Smooth muscle cell (in vitro differentiated cells): ENCODE results near the gene CRABP1. TPM values are rescaled to one million over a fixed set of nuclear protein-coding genes. Genes with fewer than 3 reads are reported as not detected.

Experiments
- DNase-seq: peaks from one replicate; lab custom pipeline; 2025; ENCODE audit not compliant: unreplicated experiment; lab: John Stamatoyannopoulos, UW
- H2AFZ ChIP-seq: fragments of 200-600 bp; sonication (generic); 2 replicates; pipeline ENCODE4 v1.6.0; 2016; ENCODE audit warnings: antibody characterized with exemption, low read depth, mild to moderate bottlenecking
- H3F3A ChIP-seq: fragments of 200-600 bp; sonication (generic); 2 replicates; pipeline ENCODE4 v1.6.0; 2017; ENCODE audit warnings: antibody characterized with exemption, low read depth
- H3K27ac ChIP-seq: fragments of 200-600 bp; sonication (generic); 2 replicates; pipeline ENCODE4 v1.5.1; 2016; ENCODE audit warnings: low read depth, mild to moderate bottlenecking
- H3K27me3 ChIP-seq: fragments of 200-600 bp; sonication (generic); 2 replicates; pipeline ENCODE4 v1.6.1; 2016; ENCODE audit warnings: low read depth, mild to moderate bottlenecking
- H3K36me3 ChIP-seq: fragments of 200-600 bp; sonication (generic); 2 replicates; pipeline ENCODE4 v1.5.1; 2016; ENCODE audit warnings: low read depth
- H3K4me1 ChIP-seq: fragments of 200-600 bp; sonication (generic); 2 replicates; pipeline ENCODE4 v1.5.1; 2016; ENCODE audit warnings: low read depth
- H3K4me2 ChIP-seq: fragments of 200-600 bp; sonication (generic); 2 replicates; pipeline ENCODE4 v1.6.0; 2016; ENCODE audit warnings: mild to moderate bottlenecking
- H3K4me3 ChIP-seq: fragments of 200-600 bp; sonication (generic); 2 replicates; pipeline ENCODE4 v1.5.1; 2016; ENCODE audit warnings: mild to moderate bottlenecking
- H3K79me2 ChIP-seq: fragments of 200-600 bp; sonication (generic); 2 replicates; pipeline ENCODE4 v1.6.0; 2016; ENCODE audit warnings: low read depth, mild to moderate bottlenecking
- H3K9ac ChIP-seq: fragments of 200-600 bp; sonication (generic); 2 replicates; pipeline ENCODE4 v1.6.0; 2016; ENCODE audit warnings: low read depth
- H3K9me3 ChIP-seq: fragments of 200-600 bp; sonication (generic); replicated peaks from 2 replicates; pipeline ENCODE4 v1.5.1; 2016; ENCODE audit warnings: low read depth
- H4K20me1 ChIP-seq: fragments of 200-600 bp; sonication (generic); 2 replicates; pipeline ENCODE4 v1.6.0; 2016; ENCODE audit warnings: low read depth
- CTCF ChIP-seq: fragments of 200-600 bp; sonication (generic); IDR thresholded peaks from 2 replicates; pipeline ENCODE4 v1.5.1; 2017; ENCODE audit warnings: borderline replicate concordance, mild to moderate bottlenecking, antibody characterized with exemption; ENCODE audit not compliant: insufficient read depth, poor library complexity, severe bottlenecking
- WGBS: methylation state at CpG from one replicate; pipeline ENCODE4 v1.1.7; 2016; ENCODE audit warnings: low lambda C conversion rate; 5-methylcytosine and 5-hydroxymethylcytosine counted together
- polyA plus RNA-seq: library from polyadenylated mRNA; unstranded; fragments of >200 nt; fragmentation: Nextera tagmentation; extraction: Ambion mirVana; gene quantifications from 2 replicates; pipeline ENCODE4 v1.2.1, GENCODE V29; 2016
- total RNA-seq: library from RNA; depleted of rRNA; stranded (reverse); fragments of >200 nt; gene quantifications from 2 replicates; pipeline ENCODE4 v1.2.3, GENCODE V29; 2014

The CRABP1 gene
- total and polyA plus RNA-seq, 2 experiments from 2014 or later = 8.8 to 12.9 TPM

- Histone ChIP-seq H3K27ac (no peak overlapping the region), H3K27me3 (no peaks in the 10 kb centered on the region), H3F3A (no peaks in the 10 kb centered on the region), H3K9me3 (no peaks in the 10 kb centered on the region), H3K4me1 (peaks cover 24% of the 10 kb centered on the region), H3K9ac (no peak overlapping the region), H3K4me2 (no peak overlapping the region), H3K79me2 (no peaks in the 10 kb centered on the region), H3K4me3 (no peak overlapping the region), H2AFZ (no peak overlapping the region), H4K20me1 (no peaks in the 10 kb centered on the region), H3K36me3 (no peaks in the 10 kb centered on the region)
- WGBS = 88% methylated on average over 5 of the region's 5 CpGs
- no peak for TF ChIP-seq CTCF
- no peak for DNase-seq
These were observed 27.2 kb upstream of the CRABP1 start for GRCh38 chr15:78312957-78313356.

- Histone ChIP-seq H3K36me3 (no peaks in the 10 kb centered on the region), H2AFZ (no peak overlapping the region), H3K9ac (no peak overlapping the region), H3K27ac (no peak overlapping the region), H3K4me1 (peaks cover 24% of the 10 kb centered on the region), H3K4me3 (no peak overlapping the region), H3K9me3 (no peaks in the 10 kb centered on the region), H3K4me2 (no peak overlapping the region), H4K20me1 (no peaks in the 10 kb centered on the region), H3F3A (no peaks in the 10 kb centered on the region), H3K27me3 (no peaks in the 10 kb centered on the region), H3K79me2 (no peaks in the 10 kb centered on the region)
- DNase-seq = no peak
- TF ChIP-seq CTCF = no peak
- 76% methylated on average over 8 of the region's 8 CpGs for WGBS
These were observed 26.8 kb upstream of the CRABP1 start for GRCh38 chr15:78313383-78313782.

- H3K36me3 ChIP-seq = no peaks in the 10 kb centered on the region
- H3K9me3 ChIP-seq = no peaks in the 10 kb centered on the region
- DNase-seq = no peak
- H3K4me1 ChIP-seq = peaks cover 24% of the 10 kb centered on the region
- 74% methylated on average over 7 of the region's 7 CpGs for WGBS
- no peaks in the 10 kb centered on the region for H3K79me2 ChIP-seq
- no peaks in the 10 kb centered on the region for H4K20me1 ChIP-seq
- TF ChIP-seq CTCF = no peak
- no peak overlapping the region for H2AFZ ChIP-seq
- H3K27ac ChIP-seq = no peak overlapping the region
- no peak overlapping the region for H3K4me3 ChIP-seq
- H3K27me3 ChIP-seq = no peaks in the 10 kb centered on the region
- no peak overlapping the region for H3K4me2 ChIP-seq
- H3K9ac ChIP-seq = no peak overlapping the region
- H3F3A ChIP-seq = no peaks in the 10 kb centered on the region
These were observed 26.0 kb upstream of the CRABP1 start for GRCh38 chr15:78314181-78314581.

- no peaks in the 10 kb centered on the region for H3K36me3 ChIP-seq
- no peaks in the 10 kb centered on the region for H3K27me3 ChIP-seq
- peaks cover 24% of the 10 kb centered on the region for H3K4me1 ChIP-seq
- no peaks in the 10 kb centered on the region for H3F3A ChIP-seq
- TF ChIP-seq CTCF = no peak
- no peak overlapping the region for H3K9ac ChIP-seq
- H3K27ac ChIP-seq = no peak overlapping the region
- no peaks in the 10 kb centered on the region for H3K79me2 ChIP-seq
- WGBS = 81% methylated on average over 7 of the region's 7 CpGs
- H2AFZ ChIP-seq = peak overlapping the region; percentile 67
- no peak overlapping the region for H3K4me3 ChIP-seq
- no peaks in the 10 kb centered on the region for H4K20me1 ChIP-seq
- no peaks in the 10 kb centered on the region for H3K9me3 ChIP-seq
- no peak for DNase-seq
- H3K4me2 ChIP-seq = no peak overlapping the region
These were observed 24.4 kb upstream of the CRABP1 start for GRCh38 chr15:78315686-78316282.
